RWPE2 (cell line): ENCODE results near the gene NXN.

Experiments used
- ATAC-seq: fragments of 200-7000 bp; cut with Tn5 transposase; 3 replicates; pipeline ENCODE4 v1.9.1; 2021; ENCODE audit warnings: low read depth
- DNase-seq: peaks from one replicate; pipeline ENCODE4 v3.0.0-alpha.2; 2020; ENCODE audit warnings: low spot score
- H3K27ac ChIP-seq: fragments of 450-650 bp; 2 replicates; pipeline ENCODE4 v1.5.1; 2017; ENCODE audit warnings: mild to moderate bottlenecking; ENCODE audit not compliant: poor library complexity, severe bottlenecking
- H3K27me3 ChIP-seq: fragments of 250-450 bp; sonication (Bioruptor Pico); 2 replicates; pipeline ENCODE4 v1.5.1; 2021; ENCODE audit warnings: mild to moderate bottlenecking, moderate library complexity; ENCODE audit not compliant: insufficient read depth, poor library complexity, severe bottlenecking
- H3K36me3 ChIP-seq: fragments of 250-450 bp; sonication (Bioruptor Pico); 2 replicates; pipeline ENCODE4 v1.5.1; 2020; ENCODE audit warnings: low read depth, mild to moderate bottlenecking, moderate library complexity
- H3K4me1 ChIP-seq: fragments of 250-450 bp; sonication (Bioruptor Pico); 2 replicates; pipeline ENCODE4 v1.5.1; 2021; ENCODE audit warnings: mild to moderate bottlenecking, moderate library complexity; ENCODE audit not compliant: insufficient read depth, poor library complexity, severe bottlenecking
- H3K4me3 ChIP-seq: fragments of 250-450 bp; sonication (Bioruptor Pico); 2 replicates; pipeline ENCODE4 v1.5.1; 2021; ENCODE audit warnings: mild to moderate bottlenecking, moderate library complexity; ENCODE audit not compliant: severe bottlenecking
- H3K9me3 ChIP-seq: fragments of 250-450 bp; sonication (Bioruptor Pico); 2 replicates; pipeline ENCODE4 v1.5.1; 2021; ENCODE audit warnings: mild to moderate bottlenecking, moderate library complexity; ENCODE audit not compliant: severe bottlenecking
- CTCF ChIP-seq: fragments of 450-650 bp; IDR thresholded peaks from one replicate; pipeline ENCODE4 v1.5.1; 2017; ENCODE audit warnings: mild to moderate bottlenecking, moderate library complexity; ENCODE audit not compliant: poor library complexity, severe bottlenecking

The NXN gene

GRCh38 chr17:1024076-1024475, 44.5 kb upstream of the NXN start:
- H3K9me3 ChIP-seq, result no peaks in the 10 kb centered on the region
- TF ChIP-seq CTCF, result no peak
- H3K27me3 ChIP-seq, result no peaks in the 10 kb centered on the region
- no peaks in the 10 kb centered on the region for H3K4me1 ChIP-seq
- H3K27ac ChIP-seq, result no peak overlapping the region
- ATAC-seq, result no peak
- DNase-seq, result no peak
- H3K36me3 ChIP-seq, result no peaks in the 10 kb centered on the region
- no peak overlapping the region for H3K4me3 ChIP-seq

DNA sequence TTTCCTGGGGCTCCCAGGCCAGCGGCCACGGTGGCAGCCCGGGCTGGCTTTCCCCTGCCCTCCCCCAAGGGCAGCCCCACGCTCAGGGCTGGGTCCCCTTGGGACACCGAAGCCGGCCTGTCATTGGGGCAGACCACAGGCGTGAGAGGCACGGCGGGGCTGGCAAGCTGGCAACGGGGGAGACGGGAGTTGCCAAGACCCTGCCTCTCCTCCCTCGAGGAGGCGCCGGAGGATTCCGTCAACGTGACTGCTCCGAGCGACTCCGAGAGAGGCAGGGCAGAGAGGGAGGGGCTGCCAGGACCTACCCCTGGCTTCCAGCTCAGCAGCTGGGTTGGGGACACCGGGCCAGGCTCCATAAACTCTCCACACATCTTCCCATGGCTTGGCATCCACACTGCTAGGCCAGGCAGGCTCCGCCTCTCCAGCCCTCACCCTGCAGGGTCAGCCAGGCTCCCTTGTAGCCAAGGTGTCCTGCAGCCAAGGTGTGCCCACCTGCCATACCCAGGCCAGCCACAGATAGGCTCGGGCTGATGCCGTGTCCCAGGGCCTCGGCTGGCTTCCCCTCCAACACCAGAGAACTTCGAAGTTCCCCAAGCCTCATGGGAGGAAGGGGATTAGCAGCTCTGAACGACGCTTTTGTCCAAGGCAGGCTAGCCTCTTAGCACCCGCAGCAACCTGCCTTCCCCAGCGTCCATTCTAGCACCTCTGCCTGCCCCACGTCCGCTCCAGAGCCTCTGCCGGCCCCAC, 42.9 kb upstream of the NXN start:
- H3K9me3 ChIP-seq, result no peaks in the 10 kb centered on the region
- H3K4me1 ChIP-seq, result no peaks in the 10 kb centered on the region
- no peaks in the 10 kb centered on the region for H3K27me3 ChIP-seq
- no peak for TF ChIP-seq CTCF
- no peak overlapping the region for H3K4me3 ChIP-seq
- DNase-seq (no peak), ATAC-seq (no peak)
- H3K36me3 ChIP-seq, result no peaks in the 10 kb centered on the region
- no peak overlapping the region for H3K27ac ChIP-seq

GRCh38 chr17:1021147-1021546, 41.6 kb upstream of the NXN start:
- no peak overlapping the region for H3K4me3 ChIP-seq
- H3K27me3 ChIP-seq, result no peaks in the 10 kb centered on the region
- no peaks in the 10 kb centered on the region for H3K36me3 ChIP-seq
- H3K27ac ChIP-seq, result no peak overlapping the region
- no peak for DNase-seq
- H3K4me1 ChIP-seq, result no peaks in the 10 kb centered on the region
- TF ChIP-seq CTCF, result no peak
- ATAC-seq, result no peak
- no peaks in the 10 kb centered on the region for H3K9me3 ChIP-seq

DNA sequence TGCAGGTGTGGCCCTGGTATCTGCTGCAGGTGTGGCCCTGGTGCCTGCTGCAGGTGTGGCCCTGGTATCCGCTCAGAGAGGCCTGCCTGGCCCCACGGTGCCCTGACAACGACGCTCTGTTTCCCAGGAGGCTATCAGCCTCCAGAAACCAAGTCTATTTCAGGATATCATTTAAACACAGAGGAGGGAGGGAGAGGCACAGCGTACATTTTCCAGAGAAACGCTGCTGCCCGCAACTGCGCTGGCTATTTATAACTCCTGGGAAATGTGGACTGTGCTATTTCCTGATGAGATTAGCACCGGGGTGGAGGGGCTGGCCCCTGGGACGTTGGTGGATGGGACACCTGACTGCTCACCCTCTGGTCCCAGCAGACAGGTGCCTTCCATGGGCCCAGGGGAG, 39.9 kb upstream of the NXN start:
- no peak for TF ChIP-seq CTCF
- H3K27me3 ChIP-seq, result no peaks in the 10 kb centered on the region
- no peaks in the 10 kb centered on the region for H3K36me3 ChIP-seq
- no peak for ATAC-seq
- no peak overlapping the region for H3K27ac ChIP-seq
- H3K4me3 ChIP-seq, result no peak overlapping the region
- DNase-seq, result no peak
- H3K4me1 ChIP-seq, result no peaks in the 10 kb centered on the region
- H3K9me3 ChIP-seq, result no peaks in the 10 kb centered on the region

GRCh38 chr17:1018547-1018946, 39.0 kb upstream of the NXN start:
- Histone ChIP-seq H3K9me3 (no peaks in the 10 kb centered on the region), H3K36me3 (no peaks in the 10 kb centered on the region), H3K27ac (no peak overlapping the region), H3K27me3 (no peaks in the 10 kb centered on the region), H3K4me1 (no peaks in the 10 kb centered on the region), H3K4me3 (no peak overlapping the region)
- no peak for TF ChIP-seq CTCF
- DNase-seq (no peak), ATAC-seq (no peak)
